DND-41 (cell line): ENCODE measurements around the gene GRIN1.

Experiments used
- ATAC-seq: fragments of 200-7000 bp; cut with Tn5 transposase; 3 replicates; pipeline ENCODE4 v1.9.1; 2021; ENCODE audit warnings: low read depth; ENCODE audit not compliant: insufficient read depth
- DNase-seq: peaks from one replicate; pipeline ENCODE4 v3.0.0-alpha.2; 2020
- H2AFZ ChIP-seq: 2 replicates; pipeline ENCODE4 v1.6.0; 2012; ENCODE audit warnings: low read depth, low read length
- H3K27ac ChIP-seq: 2 replicates; pipeline ENCODE4 v1.5.1; 2012; ENCODE audit warnings: low read length, inconsistent platforms
- H3K27me3 ChIP-seq: fragments of 200-600 bp; sonication (generic); 2 replicates; pipeline ENCODE4 v1.6.0; 2012; ENCODE audit warnings: low read length, mild to moderate bottlenecking, inconsistent platforms; ENCODE audit not compliant: insufficient read depth, poor library complexity
- H3K36me3 ChIP-seq: 2 replicates; pipeline ENCODE4 v1.5.1; 2012; ENCODE audit warnings: low read length, inconsistent platforms; ENCODE audit not compliant: insufficient read depth
- H3K4me1 ChIP-seq: 2 replicates; pipeline ENCODE4 v1.5.1; 2012; ENCODE audit warnings: mild to moderate bottlenecking, low read length; ENCODE audit not compliant: insufficient read depth
- H3K4me2 ChIP-seq: 2 replicates; pipeline ENCODE4 v1.6.0; 2012; ENCODE audit warnings: mild to moderate bottlenecking, moderate library complexity, low read length, inconsistent platforms; ENCODE audit not compliant: insufficient read depth
- H3K4me3 ChIP-seq, 2 experiments: fragments of 200-600 bp in 1 of 2; shearing (Covaris generic) in 1 of 2; 2 replicates each; pipeline ENCODE4 v1.5.1; 2012 to 2016; ENCODE audit warnings: inconsistent platforms in 2 of 2, low read length in 2 of 2, mild to moderate bottlenecking in 2 of 2, low read depth in 1 of 2, moderate library complexity in 1 of 2
- H3K79me2 ChIP-seq: 2 replicates; pipeline ENCODE4 v1.6.0; 2012; ENCODE audit warnings: low read length, inconsistent platforms; ENCODE audit not compliant: insufficient read depth
- H3K9ac ChIP-seq: 2 replicates; pipeline ENCODE4 v1.6.0; 2012; ENCODE audit warnings: low read depth, mild to moderate bottlenecking, inconsistent platforms, low read length, moderate library complexity
- H3K9me3 ChIP-seq: 2 replicates; pipeline ENCODE4 v1.5.1; 2012; ENCODE audit warnings: low read length, moderate library complexity, mild to moderate bottlenecking, inconsistent platforms; ENCODE audit not compliant: insufficient read depth, severe bottlenecking
- H4K20me1 ChIP-seq: 2 replicates; pipeline ENCODE4 v1.6.0; 2012; ENCODE audit warnings: low read length; ENCODE audit not compliant: insufficient read depth
- CTCF ChIP-seq: IDR thresholded peaks from 2 replicates; pipeline ENCODE4 v1.5.1; 2012; ENCODE audit warnings: borderline replicate concordance, low read length, moderate library complexity, mild to moderate bottlenecking; ENCODE audit not compliant: poor library complexity, severe bottlenecking; ENCODE audit errors: extremely low read depth
- EZH2 ChIP-seq: IDR thresholded peaks from 3 replicates; pipeline ENCODE4 v1.6.1; 2012; ENCODE audit warnings: borderline replicate concordance, low read depth, mild to moderate bottlenecking, moderate library complexity, low read length, inconsistent platforms; ENCODE audit not compliant: severe bottlenecking

Gene GRIN1

DNA sequence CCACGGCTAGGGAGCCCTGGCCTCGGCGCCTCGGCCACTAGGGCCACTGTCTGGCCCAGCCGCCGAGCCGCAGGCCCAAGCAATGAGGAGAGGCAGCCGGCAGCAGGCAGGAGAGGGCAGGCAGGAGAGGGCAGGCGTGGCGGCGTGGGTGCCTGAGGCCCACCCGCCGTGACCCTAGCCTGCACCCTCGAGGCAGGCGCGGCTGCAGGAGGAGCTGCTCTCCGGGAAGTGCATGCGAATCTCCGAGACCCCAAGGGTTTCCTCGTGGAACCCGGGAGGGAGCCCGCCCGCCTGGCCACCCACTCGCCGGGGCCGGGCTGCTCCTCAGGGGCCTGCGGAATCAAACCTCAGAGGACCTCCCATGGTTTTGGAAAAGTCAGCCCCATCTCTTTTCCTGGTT lies 9.3 kb downstream of the GRIN1 start:
- no peaks in the 10 kb centered on the region for H3K9me3 ChIP-seq
- no peak overlapping the region for H2AFZ ChIP-seq
- no peak overlapping the region for H3K4me3 ChIP-seq
- H3K4me1 ChIP-seq: no peaks in the 10 kb centered on the region
- no peaks in the 10 kb centered on the region for H3K36me3 ChIP-seq
- no peak for TF ChIP-seq CTCF
- no peak for TF ChIP-seq EZH2
- H3K79me2 ChIP-seq: no peaks in the 10 kb centered on the region
- no peaks in the 10 kb centered on the region for H4K20me1 ChIP-seq
- no peak for ATAC-seq
- H3K27ac ChIP-seq: no peak overlapping the region
- H3K9ac ChIP-seq: no peak overlapping the region
- DNase-seq: no peak
- H3K4me2 ChIP-seq: no peak overlapping the region
- no peaks in the 10 kb centered on the region for H3K27me3 ChIP-seq

GRCh38 chr9:137148661-137149060 lies 9.7 kb downstream of the GRIN1 start:
- no peak overlapping the region for H3K4me3 ChIP-seq
- no peaks in the 10 kb centered on the region for H3K27me3 ChIP-seq
- no peaks in the 10 kb centered on the region for H3K9me3 ChIP-seq
- no peak overlapping the region for H3K9ac ChIP-seq
- H3K27ac ChIP-seq: no peak overlapping the region
- H3K79me2 ChIP-seq: no peaks in the 10 kb centered on the region
- no peaks in the 10 kb centered on the region for H3K36me3 ChIP-seq
- DNase-seq (no peak), ATAC-seq (no peak)
- no peaks in the 10 kb centered on the region for H3K4me1 ChIP-seq
- H4K20me1 ChIP-seq: no peaks in the 10 kb centered on the region
- TF ChIP-seq CTCF: no peak
- no peak for TF ChIP-seq EZH2
- no peak overlapping the region for H2AFZ ChIP-seq
- no peak overlapping the region for H3K4me2 ChIP-seq

GRCh38 chr9:137149363-137149762 lies 10.4 kb downstream of the GRIN1 start:
- Histone ChIP-seq H3K9me3 (no peaks in the 10 kb centered on the region), H3K4me1 (no peaks in the 10 kb centered on the region), H2AFZ (no peak overlapping the region), H3K27ac (no peak overlapping the region), H3K9ac (no peak overlapping the region), H3K27me3 (no peaks in the 10 kb centered on the region), H3K79me2 (no peaks in the 10 kb centered on the region), H3K36me3 (no peaks in the 10 kb centered on the region), H3K4me2 (no peak overlapping the region), H3K4me3 (no peak overlapping the region), H4K20me1 (no peaks in the 10 kb centered on the region)
- ATAC-seq (no peak), DNase-seq (no peak)
- TF ChIP-seq CTCF: no peak

GRCh38 chr9:137149942-137150616 lies 11.1 kb downstream of the GRIN1 start:
- no peaks in the 10 kb centered on the region for H3K79me2 ChIP-seq
- H4K20me1 ChIP-seq: no peaks in the 10 kb centered on the region
- H3K4me1 ChIP-seq: no peaks in the 10 kb centered on the region
- no peak overlapping the region for H3K27ac ChIP-seq
- TF ChIP-seq EZH2: no peak
- no peak for TF ChIP-seq CTCF
- H3K9ac ChIP-seq: no peak overlapping the region
- H3K36me3 ChIP-seq: no peaks in the 10 kb centered on the region
- no peak overlapping the region for H2AFZ ChIP-seq
- ATAC-seq: no peak
- H3K27me3 ChIP-seq: no peaks in the 10 kb centered on the region
- H3K4me2 ChIP-seq: no peak overlapping the region
- no peak for DNase-seq
- H3K4me3 ChIP-seq: no peak overlapping the region
- H3K9me3 ChIP-seq: no peaks in the 10 kb centered on the region
